K562 (cell line): Measurements from ENCODE around the gene TLE3. TPM values are rescaled to one million over a fixed set of nuclear protein-coding genes. Genes with fewer than 3 reads are reported as not detected.

Source experiments
- ATAC-seq: fragments of 200-7000 bp; cut with Tn5 transposase; 3 replicates; pipeline ENCODE4 v1.9.1; 2020; ENCODE audit warnings: moderate library complexity
- BruUV-seq: library from RNA; stranded (reverse); fragments of 400-500 nt; replicated peaks from 2 replicates; lab custom pipeline; 2021; lab: Mats Ljungman, UMichigan
- CTCF ChIA-PET: fragments of 300-600 bp; formaldehyde crosslinking; extraction: SDS; loops from one replicate; lab custom pipeline; 2021; ENCODE audit warnings: low intra/inter-chr PET ratio; lab: Yijun Ruan, JAX
- POLR2A ChIA-PET: fragments of 300-600, 350-650 bp; sonication (Branson Sonifier 250); formaldehyde crosslinking; extraction: SDS; loops from one replicate; lab custom pipeline; 2021; ENCODE audit warnings: antibody characterized with exemption, inconsistent platforms; lab: Yijun Ruan, JAX
- DNase-seq, 4 experiments: peaks; one replicate each; pipeline versions ENCODE4 v3.0.0 to v3.0.0-alpha.2; 2011 to 2018; ENCODE audit warnings: low spot score in 3 of 4, mixed read lengths in 3 of 4; ENCODE audit errors: extremely low read depth in 1 of 4
- FAIRE-seq: peaks from 2 replicates; lab custom pipeline; 2011; peaks lifted over from hg19 to GRCh38; lab: Jason Lieb, UNC
- H2AFZ ChIP-seq: 2 replicates; pipeline ENCODE4 v1.6.0; 2011; ENCODE audit warnings: low read depth, low read length, control low read depth, inconsistent platforms
- H3K27ac ChIP-seq: fragments of 200-600 bp; 3 replicates; pipeline ENCODE4 v1.8.0; 2011; ENCODE audit warnings: low read depth, mild to moderate bottlenecking, control low read depth, inconsistent platforms, low read length, moderate library complexity, mixed read lengths; ENCODE audit errors: extremely low read depth
- H3K27me3 ChIP-seq, 2 experiments: fragments of 300-600 bp in 1 of 2; 2 replicates in 1 of 2; 3 replicates in 1 of 2; pipeline versions ENCODE4 v1.6.0 to v1.8.0; 2011; ENCODE audit warnings: inconsistent platforms in 2 of 2, low read length in 2 of 2, mild to moderate bottlenecking in 1 of 2, mixed read lengths in 1 of 2, moderate library complexity in 1 of 2; ENCODE audit not compliant: control insufficient read depth in 2 of 2, insufficient read depth in 2 of 2
- H3K36me3 ChIP-seq: fragments of 300-600 bp; 3 replicates; pipeline ENCODE4 v1.8.0; 2011; ENCODE audit warnings: mild to moderate bottlenecking, low read length, inconsistent platforms; ENCODE audit not compliant: control insufficient read depth, insufficient read depth
- H3K4me1 ChIP-seq, 2 experiments: fragments of 200-600 bp in 1 of 2; replicated peaks in 1 of 2; 2 replicates in 1 of 2; 3 replicates in 1 of 2; pipeline versions ENCODE4 v1.5.1 to v1.8.0; 2011; ENCODE audit warnings: inconsistent platforms in 2 of 2, low read length in 2 of 2, mild to moderate bottlenecking in 1 of 2, mixed read lengths in 1 of 2, moderate library complexity in 1 of 2; ENCODE audit not compliant: control insufficient read depth in 2 of 2, insufficient read depth in 2 of 2
- H3K4me2 ChIP-seq: 2 replicates; pipeline ENCODE4 v1.6.1; 2011; ENCODE audit warnings: low read length, control low read depth, inconsistent platforms, mixed read lengths; ENCODE audit not compliant: insufficient read depth
- H3K4me3 ChIP-seq: fragments of 200-600 bp; sonication (generic), shearing (Covaris generic); 2 replicates; pipeline ENCODE4 v1.5.1; 2016; ENCODE audit warnings: control low read depth, inconsistent platforms
- H3K79me2 ChIP-seq: fragments of 200-600 bp; 3 replicates; pipeline ENCODE4 v1.8.0; 2011; ENCODE audit warnings: low read length, inconsistent platforms; ENCODE audit not compliant: control insufficient read depth, insufficient read depth
- H3K9ac ChIP-seq, 2 experiments: 2 replicates each; pipeline versions ENCODE4 v1.6.0 to v1.6.1; 2011; ENCODE audit warnings: low read depth in 2 of 2, low read length in 2 of 2, control low read depth in 1 of 2, inconsistent platforms in 1 of 2, mild to moderate bottlenecking in 1 of 2, mixed read lengths in 1 of 2; ENCODE audit not compliant: insufficient read depth in 1 of 2
- H3K9me1 ChIP-seq: one replicate; pipeline ENCODE4 v1.6.0; 2011; ENCODE audit warnings: inconsistent platforms, mild to moderate bottlenecking, low read length, moderate library complexity; ENCODE audit not compliant: control insufficient read depth, insufficient read depth
- H3K9me3 ChIP-seq: replicated peaks from 2 replicates; pipeline ENCODE4 v1.5.1; 2011; ENCODE audit warnings: low read depth, low read length, inconsistent platforms; ENCODE audit not compliant: control insufficient read depth, insufficient read depth
- H4K20me1 ChIP-seq: replicated peaks from 2 replicates; pipeline ENCODE4 v1.6.1; 2011; ENCODE audit warnings: low read length, inconsistent platforms, mixed read lengths; ENCODE audit not compliant: control insufficient read depth, insufficient read depth
- BCL6 ChIP-seq: fragments of 250-450 bp; sonication (Bioruptor Pico); IDR thresholded peaks from 2 replicates; pipeline ENCODE4 v1.4.0; 2020
- HNRNPUL1 ChIP-seq: fragments of 200-400 bp; formaldehyde crosslinking; IDR thresholded peaks from 2 replicates; pipeline ENCODE4 v1.6.1; 2017; ENCODE audit warnings: low read length
- PHB ChIP-seq: fragments of 250-450 bp; sonication (Bioruptor Pico); IDR thresholded peaks from 2 replicates; pipeline ENCODE4 v1.5.0; 2021
- PHF20 ChIP-seq: fragments of 450-650 bp; IDR thresholded peaks from 2 replicates; pipeline ENCODE4 v1.6.1; 2018; ENCODE audit not compliant: partially characterized antibody
- ZC3H8 ChIP-seq: fragments of 450-650 bp; IDR thresholded peaks from 2 replicates; pipeline ENCODE4 v1.6.1; 2017
- ZNF431 ChIP-seq: sonication (generic); formaldehyde crosslinking; IDR thresholded peaks from 2 replicates; pipeline ENCODE4 v1.8.0; 2022; ENCODE audit warnings: mild to moderate bottlenecking, missing genetic modification reagents
- ZNF785 ChIP-seq: fragments of 250-450 bp; sonication (Bioruptor Pico); IDR thresholded peaks from 2 replicates; pipeline ENCODE4 v1.4.0; 2020; ENCODE audit warnings: mild to moderate bottlenecking
- ZZZ3 ChIP-seq: fragments of 450-650 bp; IDR thresholded peaks from 2 replicates; pipeline ENCODE4 v1.6.1; 2016; ENCODE audit warnings: antibody characterized with exemption, mild to moderate bottlenecking, moderate library complexity
- WGBS: fragments of 100-300 bp; shearing (Covaris generic); methylation state at CpG from one replicate; pipeline ENCODE4 v1.1.6; 2016; ENCODE audit warnings: low coverage, mixed read lengths; ENCODE audit not compliant: insufficient coverage; ENCODE audit errors: missing lambda C conversion rate; 5-methylcytosine and 5-hydroxymethylcytosine counted together
- in situ Hi-C: fragments of 300-500 bp; cut with MboI; formaldehyde crosslinking; loops from 4 replicates; pipeline ENCODE4 v1.15.0; 2018; ENCODE audit warnings: inconsistent platforms, mixed read lengths
- intact Hi-C: fragments of 100-400 bp; cut with micrococcal nuclease; formaldehyde crosslinking; loops from 2 replicates; pipeline ENCODE4 v1.14.2; 2022
- polyA plus RNA-seq, 8 experiments: library from polyadenylated mRNA; depleted of rRNA in 4 of 8; stranded (reverse) in 5 of 8; unstranded in 3 of 8; fragments of >200 nt; fragmentation: Nextera tagmentation in 2 of 8; fragmentation: Illumina TruSeq in 1 of 8; extraction: Ambion mirVana in 2 of 8; extraction: Trizol in 1 of 8; gene quantifications; 2 replicates each; pipeline versions ENCODE4 v1.2.1 to v1.2.3, GENCODE V29; 2011 to 2014; ENCODE audit warnings: inconsistent platforms in 1 of 8, missing spikeins in 1 of 8
- total RNA-seq, 7 experiments: library from RNA; depleted of rRNA in 6 of 7; stranded (reverse); fragments of >200 nt in 6 of 7; fragmentation: Illumina TruSeq in 2 of 7; extraction: Trizol in 2 of 7; gene quantifications; 2 replicates each; pipeline versions ENCODE4 v1.2.1 to v1.2.3, GENCODE V29; 2011 to 2021; ENCODE audit warnings: low replicate concordance in 1 of 7
- TF ChIP-seq, protein P1 (sequence below): IDR thresholded peaks from 2 replicates; pipeline ENCODE4 v1.6.1; 2011; ENCODE audit warnings: borderline replicate concordance, low read depth, mild to moderate bottlenecking, moderate library complexity, low read length; ENCODE audit not compliant: insufficient read depth, poor library complexity, severe bottlenecking
- TF ChIP-seq, protein P2 (sequence below): fragments of 200-400 bp; formaldehyde crosslinking; IDR thresholded peaks from 2 replicates; pipeline ENCODE4 v1.6.1; 2017; ENCODE audit warnings: mild to moderate bottlenecking, low read depth, low read length, moderate library complexity

TLE3 gene
- total and polyA plus RNA-seq, 9 of the 15 experiments (the other 6 are each of a cell fraction or from before 2014, with no cell fraction given) = 1.5 to 84.2 (median 14.1) TPM

DNA sequence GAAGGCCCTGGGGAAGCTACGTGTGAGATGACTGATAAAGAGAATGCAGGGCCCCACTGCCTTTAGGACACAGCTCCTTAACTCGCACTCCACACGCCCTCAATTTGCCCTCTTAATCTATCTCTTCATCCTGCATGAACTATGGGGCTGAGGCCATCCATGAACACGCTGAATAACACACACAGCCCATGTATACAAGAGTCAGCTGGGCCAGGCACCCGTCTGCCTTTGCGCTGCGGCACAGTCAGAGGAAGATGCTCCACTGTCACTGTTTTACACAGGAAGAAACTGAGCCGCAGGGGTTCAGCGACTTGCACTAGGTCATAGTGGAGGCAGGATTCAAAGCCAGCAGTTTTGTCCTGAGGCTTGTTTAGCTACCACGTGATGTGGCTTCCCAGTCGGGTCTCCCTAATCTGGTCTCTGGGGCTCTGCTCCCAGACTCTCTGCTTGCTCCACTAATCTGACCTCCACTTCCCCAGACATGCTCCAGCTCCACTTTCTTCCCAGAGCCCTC lies 43.9 kb downstream of the TLE3 start:
- BruUV-seq = no TSS peak
- Histone ChIP-seq H3K4me3 (no peak overlapping the region), H3K4me1 (peaks cover 0 to 6% of the 10 kb centered on the region in 2 experiments; a peak in 2 of 5 replicates), H3K79me2 (no peaks in the 10 kb centered on the region), H2AFZ (no peak overlapping the region), H3K27me3 (no peaks in the 10 kb centered on the region), H3K4me2 (no peak overlapping the region), H4K20me1 (no peaks in the 10 kb centered on the region), H3K9me3 (no peaks in the 10 kb centered on the region), H3K9ac (no peak overlapping the region), H3K9me1 (no peaks in the 10 kb centered on the region), H3K27ac (no peak overlapping the region), H3K36me3 (peaks cover 93% of the 10 kb centered on the region; the same call in 2 of the 3 replicates)
- no peak for FAIRE-seq
- CTCF ChIA-PET = no interaction called here
- 72% methylated on average over 11 of the region's 11 CpGs for WGBS
- in situ Hi-C loops (no loop called here), intact Hi-C loops (no loop called here)
- POLR2A ChIA-PET = interaction anchor here (1.1 to 1.4 kb wide), 2 partner anchors 15 to 50 kb away, joined by 3 read pairs; no protein-coding TSS in a partner anchor
- TF ChIP-seq ZNF785 (CRISPR knock-in tag) (no peak), ZNF431 (CRISPR knock-in tag) (no peak), ZZZ3 (no peak), PHF20 (no peak), BCL6 (no peak), HNRNPUL1 (no peak), PHB (CRISPR knock-in tag) (no peak), ZC3H8 (no peak)
- TF ChIP-seq, protein P1, sequence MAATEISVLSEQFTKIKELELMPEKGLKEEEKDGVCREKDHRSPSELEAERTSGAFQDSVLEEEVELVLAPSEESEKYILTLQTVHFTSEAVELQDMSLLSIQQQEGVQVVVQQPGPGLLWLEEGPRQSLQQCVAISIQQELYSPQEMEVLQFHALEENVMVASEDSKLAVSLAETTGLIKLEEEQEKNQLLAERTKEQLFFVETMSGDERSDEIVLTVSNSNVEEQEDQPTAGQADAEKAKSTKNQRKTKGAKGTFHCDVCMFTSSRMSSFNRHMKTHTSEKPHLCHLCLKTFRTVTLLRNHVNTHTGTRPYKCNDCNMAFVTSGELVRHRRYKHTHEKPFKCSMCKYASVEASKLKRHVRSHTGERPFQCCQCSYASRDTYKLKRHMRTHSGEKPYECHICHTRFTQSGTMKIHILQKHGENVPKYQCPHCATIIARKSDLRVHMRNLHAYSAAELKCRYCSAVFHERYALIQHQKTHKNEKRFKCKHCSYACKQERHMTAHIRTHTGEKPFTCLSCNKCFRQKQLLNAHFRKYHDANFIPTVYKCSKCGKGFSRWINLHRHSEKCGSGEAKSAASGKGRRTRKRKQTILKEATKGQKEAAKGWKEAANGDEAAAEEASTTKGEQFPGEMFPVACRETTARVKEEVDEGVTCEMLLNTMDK = no peak
- TF ChIP-seq, protein P2, sequence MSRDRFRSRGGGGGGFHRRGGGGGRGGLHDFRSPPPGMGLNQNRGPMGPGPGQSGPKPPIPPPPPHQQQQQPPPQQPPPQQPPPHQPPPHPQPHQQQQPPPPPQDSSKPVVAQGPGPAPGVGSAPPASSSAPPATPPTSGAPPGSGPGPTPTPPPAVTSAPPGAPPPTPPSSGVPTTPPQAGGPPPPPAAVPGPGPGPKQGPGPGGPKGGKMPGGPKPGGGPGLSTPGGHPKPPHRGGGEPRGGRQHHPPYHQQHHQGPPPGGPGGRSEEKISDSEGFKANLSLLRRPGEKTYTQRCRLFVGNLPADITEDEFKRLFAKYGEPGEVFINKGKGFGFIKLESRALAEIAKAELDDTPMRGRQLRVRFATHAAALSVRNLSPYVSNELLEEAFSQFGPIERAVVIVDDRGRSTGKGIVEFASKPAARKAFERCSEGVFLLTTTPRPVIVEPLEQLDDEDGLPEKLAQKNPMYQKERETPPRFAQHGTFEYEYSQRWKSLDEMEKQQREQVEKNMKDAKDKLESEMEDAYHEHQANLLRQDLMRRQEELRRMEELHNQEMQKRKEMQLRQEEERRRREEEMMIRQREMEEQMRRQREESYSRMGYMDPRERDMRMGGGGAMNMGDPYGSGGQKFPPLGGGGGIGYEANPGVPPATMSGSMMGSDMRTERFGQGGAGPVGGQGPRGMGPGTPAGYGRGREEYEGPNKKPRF = no peak
- DNase-seq = no peak
- ATAC-seq = no peak
